Activated effector memory CD4-positive, alpha-beta T cell treated with anti-CD3 and anti-CD28 coated beads, Interleukin-2, amount 50 U/mL, for 16 hours (primary cell): ENCODE results near the gene PADI4.

Experiments used
- DNase-seq: peaks from one replicate; pipeline ENCODE4 v3.0.0-alpha.2; 2020

The PADI4 gene

DNA sequence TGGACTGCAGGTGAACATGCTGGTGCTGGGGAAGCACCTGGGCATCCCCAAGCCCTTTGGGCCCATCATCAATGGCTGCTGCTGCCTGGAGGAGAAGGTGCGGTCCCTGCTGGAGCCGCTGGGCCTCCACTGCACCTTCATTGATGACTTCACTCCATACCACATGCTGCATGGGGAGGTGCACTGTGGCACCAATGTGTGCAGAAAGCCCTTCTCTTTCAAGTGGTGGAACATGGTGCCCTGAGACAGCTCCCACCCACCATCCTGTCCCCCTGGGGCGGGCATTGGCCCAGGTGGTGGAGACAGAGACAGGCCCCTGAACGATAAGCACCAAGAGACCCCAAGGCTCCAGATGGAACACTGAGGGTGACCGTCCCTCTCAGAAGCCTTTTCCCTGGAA is 25.2 kb upstream of the PADI4 start:
- DNase-seq, result no peak

DNA sequence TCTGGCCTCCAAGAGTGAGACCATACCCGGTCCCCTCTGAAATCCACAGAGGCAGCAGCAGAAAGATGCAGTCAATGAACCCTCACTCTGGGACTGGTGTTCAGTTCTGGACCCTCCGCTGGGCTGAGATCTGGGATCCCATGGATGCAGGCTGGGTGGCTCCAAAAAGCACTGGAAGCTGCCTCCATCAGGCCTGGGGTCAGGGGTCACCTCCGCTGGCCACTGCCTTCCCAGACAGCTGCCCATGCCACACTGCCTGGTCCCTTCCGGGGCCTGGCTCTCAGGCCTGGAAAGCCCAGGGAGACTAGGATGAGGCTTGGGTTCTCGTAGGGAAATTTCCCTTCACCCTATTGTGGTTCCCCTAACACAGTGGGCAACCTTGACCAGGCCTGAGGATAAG is 21.4 kb upstream of the PADI4 start:
- no peak for DNase-seq

DNA sequence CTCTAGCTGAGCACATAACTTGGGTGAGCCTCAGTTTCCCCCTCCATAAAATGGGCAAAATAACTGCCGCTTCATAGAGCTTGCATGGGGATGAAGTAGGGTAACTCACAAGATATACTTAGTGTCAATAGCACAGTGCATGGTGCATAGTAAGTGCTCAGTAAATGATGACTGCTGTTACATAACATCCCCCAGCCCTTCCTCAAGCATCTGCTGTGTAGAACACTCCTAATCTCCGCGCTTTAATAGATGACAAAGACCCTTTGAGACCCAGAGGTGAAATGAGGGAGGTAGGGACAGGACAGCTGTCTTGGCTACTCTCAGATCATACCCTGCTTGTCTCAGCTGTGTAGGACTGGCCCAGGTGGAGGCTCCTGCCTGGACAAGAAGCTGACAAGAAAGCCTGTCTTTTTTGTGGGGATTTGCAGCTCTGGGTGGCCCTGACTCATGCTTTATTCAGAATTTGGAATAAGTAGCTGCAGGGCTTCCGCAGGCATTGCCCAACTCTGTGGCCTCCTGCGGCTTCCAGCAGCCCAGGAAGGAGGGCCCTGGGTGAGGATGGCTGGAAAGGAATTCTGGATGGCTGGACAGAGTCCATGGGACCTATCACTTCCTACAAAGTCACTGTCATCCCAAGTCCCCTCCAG is 20.7 kb upstream of the PADI4 start:
- DNase-seq, result no peak

DNA sequence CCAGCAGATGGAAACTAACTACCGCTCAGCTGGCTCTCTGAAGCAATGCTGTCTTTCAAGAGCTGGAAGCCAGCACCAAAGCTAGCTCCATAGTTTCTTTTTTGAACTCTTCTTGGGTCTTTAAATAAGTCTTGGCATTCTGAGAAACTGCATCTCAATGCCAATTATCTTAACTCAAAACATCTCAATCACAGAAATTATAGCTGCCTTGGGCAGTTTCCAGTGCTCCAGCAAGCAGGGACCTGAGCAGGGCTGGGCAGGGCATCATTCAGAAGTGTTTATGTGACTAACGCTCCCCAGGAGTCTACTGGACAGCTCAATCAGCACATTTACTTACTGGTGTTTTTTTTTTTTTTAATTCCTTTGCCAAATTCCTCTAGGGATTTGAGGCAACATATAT is 18.3 kb upstream of the PADI4 start:
- no peak for DNase-seq

DNA sequence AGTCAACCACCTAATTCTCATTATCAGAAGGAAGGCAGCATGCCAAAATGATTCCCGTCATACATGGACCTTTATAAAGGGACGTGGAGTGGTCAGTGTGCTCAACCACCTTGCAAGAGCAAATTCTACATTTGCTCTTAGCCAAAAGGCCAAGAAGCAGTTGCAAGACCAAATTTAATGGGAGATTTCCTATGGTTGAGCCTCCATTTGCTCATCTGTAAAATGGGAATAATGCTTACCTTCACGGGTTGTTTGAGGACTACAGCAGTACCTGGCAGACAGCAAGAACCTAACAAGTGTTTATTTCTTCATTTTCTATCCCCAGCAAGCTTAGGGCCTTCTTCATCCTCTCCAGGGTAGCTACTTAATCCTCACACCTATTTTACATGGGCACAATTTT is 17.4 kb upstream of the PADI4 start:
- DNase-seq, result no peak

DNA sequence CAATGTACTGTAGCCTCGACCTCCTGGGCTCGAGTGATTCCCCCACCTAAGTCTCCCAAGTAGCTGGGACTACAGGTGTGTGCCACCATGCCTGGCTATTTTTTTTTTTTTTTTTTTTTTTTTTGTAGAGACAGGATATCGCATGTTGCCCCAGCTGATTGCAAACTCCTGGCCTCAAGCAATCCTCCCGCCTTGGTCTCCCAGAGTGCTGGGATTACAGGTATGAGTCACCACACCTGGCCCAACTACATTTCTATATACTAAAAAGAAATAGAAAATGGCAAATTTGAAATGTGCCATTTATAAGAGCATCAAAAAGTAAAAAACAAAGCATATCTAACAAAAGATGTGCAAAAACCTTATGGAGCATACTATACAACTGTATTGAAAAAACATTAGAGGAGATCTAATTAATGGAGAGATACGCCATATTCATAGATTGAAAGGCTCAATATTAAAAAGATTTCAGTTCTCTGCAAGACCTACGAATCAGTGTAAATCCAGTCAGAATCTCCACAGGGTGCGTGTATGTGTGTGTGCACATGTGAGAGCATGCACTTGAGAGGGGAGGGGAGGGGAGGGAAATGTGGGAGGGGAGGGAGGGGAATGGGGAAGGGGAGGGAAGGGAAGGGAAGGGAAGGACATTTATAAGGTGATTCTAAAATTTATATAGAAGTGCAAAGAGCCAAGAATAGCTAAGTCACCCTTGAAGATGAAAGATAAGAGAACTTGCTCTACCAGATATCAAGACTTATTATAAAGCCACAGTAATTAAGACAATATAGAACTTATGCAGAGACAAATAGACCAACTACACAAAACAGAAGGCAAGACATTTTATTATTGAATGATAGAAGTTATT is 15.5 kb upstream of the PADI4 start:
- no peak for DNase-seq

DNA sequence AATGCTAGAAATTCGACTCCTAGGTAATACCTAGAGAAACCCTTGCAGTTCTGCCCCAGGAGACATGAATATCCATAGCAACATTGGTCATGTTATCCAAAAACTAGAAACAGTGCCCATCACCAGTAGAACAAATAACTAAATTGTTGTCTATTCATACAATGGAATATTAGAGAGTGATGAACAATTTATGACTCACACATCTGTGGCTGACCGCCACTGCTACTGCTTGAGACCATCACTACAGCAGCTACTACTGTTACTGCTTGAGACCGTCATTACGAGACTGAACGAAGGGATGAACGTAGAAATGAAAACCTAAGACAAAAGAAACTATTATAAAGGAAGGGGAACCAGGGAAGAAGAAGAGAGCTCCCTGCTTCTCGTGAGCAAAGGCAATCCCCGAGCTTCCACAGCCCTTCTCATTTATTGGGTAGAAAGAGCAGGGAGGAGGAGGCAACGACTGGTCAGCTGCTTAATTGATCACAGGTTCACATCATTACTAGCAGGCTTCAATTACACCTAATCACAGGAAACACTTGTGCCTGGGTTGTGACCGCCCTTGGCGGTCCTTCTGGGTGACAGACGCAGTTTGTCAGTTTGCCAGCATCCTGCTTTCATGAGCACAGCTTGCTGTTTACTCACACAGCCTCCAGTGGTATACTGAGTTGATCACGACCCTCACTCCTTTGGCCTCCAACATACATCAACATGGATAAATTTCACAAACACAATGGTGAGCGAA is 14.1 kb upstream of the PADI4 start:
- DNase-seq, result no peak

DNA sequence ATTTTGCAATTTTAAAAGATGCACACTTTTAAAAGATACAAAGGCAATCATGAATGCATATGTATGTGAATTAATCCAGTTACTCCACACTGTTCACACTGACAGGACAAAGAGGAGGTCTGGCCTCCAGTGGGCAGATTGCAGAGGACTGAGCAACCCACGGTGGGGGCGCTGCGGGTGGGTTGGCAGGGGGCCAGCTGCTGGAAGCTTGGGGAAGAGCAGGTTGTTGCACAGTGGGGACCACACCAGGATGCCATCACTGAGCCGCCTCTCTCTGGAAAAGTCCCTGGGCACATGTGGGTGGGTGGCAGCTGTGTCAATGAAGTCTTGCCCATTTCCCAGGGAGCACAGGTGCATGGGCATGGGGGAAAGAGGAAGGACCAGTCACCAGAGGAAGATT is 12.7 kb upstream of the PADI4 start:
- DNase-seq, result no peak

DNA sequence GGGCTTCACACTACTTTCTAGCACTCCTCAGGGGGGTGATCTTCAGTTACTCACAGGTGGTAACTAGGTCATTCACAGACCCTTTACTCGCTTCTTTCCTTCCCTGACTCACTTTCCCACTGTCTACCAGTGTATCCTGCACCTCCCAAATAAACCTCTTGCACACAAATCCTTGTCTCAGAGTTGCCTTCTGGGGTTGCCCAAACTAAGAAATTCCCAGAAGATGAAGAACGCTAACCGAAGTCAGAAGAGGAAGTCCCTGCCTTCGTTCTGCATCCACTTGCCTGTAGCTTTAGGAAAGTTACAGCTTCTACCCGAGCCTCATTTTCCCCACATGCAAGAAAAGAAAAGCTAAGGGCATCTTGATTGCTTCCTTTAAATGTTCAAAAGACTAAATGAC is 11.9 kb upstream of the PADI4 start:
- DNase-seq, result no peak

DNA sequence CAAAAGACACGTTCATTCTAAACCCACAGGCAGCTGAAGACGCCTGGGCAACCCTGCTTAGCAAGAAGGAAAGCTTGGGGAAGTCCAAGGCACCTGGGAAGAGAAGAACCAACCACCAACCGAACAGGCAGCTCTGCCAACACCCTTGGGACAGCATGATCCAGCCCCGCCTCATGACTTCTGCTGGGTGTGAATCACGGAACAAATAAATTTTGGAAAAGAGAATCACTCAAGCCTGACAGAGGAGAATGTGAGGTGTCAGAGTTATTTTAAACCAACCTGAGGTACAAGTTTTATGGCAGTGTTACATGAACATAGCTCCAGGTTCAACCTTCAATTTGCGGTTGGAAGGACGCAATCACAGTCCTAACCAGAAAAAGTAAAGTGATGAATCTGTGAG is 10.0 kb upstream of the PADI4 start:
- no peak for DNase-seq

DNA sequence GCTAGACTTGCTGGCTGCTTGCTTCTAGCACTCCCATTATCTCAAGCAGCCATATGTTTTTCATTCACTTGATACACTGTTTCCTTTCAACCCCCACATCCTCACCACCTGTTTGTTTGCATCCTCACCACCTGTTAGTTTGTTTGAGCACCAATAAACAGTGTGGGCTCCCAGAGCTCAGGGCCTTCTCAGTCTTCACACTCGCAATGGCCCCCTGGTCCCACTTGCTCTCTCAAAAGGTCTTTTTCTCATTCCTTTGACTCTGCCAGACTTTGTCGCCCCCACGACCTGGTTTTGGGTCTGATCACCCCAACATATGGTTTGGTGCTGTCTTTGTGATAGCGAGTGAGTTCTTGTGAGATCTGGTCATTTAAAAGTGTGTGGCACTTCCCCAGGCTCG is 6.2 kb upstream of the PADI4 start:
- no peak for DNase-seq

DNA sequence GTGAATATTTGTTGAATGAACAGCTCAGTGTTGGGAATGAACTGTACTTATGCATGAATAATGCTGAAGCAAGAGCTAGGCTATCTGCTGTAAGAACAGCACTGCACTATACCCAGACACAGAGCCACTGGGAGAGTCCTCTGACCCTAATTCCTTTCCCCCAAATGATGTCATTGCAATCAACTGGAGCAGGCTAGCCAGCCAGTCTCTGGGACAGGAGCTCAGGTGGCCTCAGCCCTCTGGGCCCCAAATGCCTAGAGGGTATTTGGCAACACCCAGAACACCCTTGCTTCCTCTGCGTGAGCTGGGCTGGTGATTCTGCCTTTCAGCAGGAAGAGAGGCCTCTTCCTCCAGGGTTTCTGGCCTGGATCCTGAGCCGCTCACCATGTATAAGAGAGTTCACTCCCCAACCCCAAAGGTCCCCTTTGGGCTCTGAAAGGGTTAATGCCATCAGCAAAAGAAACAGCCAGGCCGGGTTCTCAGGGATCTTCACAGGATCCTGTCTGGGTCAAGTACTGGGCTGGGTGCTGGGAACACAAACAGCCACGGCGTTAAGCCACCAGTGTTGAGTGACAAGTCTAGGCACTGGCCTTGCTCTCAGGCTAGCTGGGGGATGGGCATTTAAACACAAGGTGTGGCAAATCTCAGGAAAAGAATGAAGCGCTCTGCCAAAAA is 3.7 kb upstream of the PADI4 start:
- DNase-seq, result no peak

DNA sequence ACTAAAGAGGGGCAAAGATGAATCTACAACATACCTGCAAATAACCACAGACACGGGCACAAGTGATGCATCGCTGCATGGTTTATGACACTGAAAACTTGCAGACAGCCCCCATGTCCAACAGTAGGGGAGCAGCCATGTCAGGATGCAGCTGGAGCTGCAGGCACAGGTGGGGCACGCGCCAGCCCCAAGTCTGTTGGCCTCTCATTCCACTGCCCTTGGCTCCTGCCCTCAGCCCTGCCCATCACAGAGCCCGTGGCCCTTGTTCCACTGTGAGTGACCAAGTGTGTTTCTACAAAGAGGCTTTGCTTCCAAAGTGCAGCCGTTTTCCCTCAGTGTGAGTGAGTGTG is 3.2 kb upstream of the PADI4 start:
- DNase-seq, result no peak

DNA sequence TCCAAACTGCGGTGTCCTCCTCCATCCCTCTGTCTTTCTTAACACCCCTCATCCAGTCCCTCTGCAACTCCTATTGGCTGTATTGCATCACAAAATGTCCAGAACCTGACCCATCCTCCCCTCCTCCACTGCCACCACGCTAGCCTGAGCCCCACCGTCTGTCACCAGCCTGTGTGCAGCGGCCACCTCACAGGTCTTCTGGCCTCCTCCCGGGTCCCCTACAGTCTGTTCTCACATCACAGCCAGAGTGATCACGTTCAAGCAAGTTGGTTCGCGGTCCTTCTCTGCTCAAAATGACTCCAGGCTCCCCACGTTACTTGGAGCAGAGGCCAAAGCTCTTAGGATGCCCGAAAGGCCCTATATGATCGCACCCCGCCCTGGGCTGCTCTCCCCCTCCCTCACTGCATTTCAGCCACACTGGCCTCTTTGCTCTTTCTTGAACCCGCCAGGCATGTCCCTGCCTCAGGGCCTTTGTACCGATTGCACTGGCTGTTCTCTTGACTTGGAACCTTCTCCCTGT is 2.4 kb upstream of the PADI4 start:
- DNase-seq, result no peak

DNA sequence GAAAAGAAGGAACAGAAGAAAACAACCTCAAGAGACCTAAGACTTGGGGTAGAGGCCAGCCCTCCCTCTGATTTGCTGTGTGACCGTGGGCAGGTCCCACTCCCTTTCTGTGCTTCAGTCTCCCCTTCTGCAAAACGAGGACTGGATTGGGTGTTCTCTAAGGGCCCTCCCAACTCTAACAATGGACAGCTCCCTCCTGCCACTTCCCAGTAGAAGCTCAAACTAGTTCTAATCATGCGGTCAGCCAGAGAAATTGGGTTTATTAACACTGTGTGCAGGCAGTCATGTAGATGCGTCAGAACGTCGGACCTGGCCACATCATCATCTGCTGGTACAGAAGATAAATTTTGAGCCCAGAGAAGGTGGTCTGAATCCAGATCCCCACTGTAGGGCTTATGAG is 1.6 kb upstream of the PADI4 start:
- DNase-seq, result no peak

DNA sequence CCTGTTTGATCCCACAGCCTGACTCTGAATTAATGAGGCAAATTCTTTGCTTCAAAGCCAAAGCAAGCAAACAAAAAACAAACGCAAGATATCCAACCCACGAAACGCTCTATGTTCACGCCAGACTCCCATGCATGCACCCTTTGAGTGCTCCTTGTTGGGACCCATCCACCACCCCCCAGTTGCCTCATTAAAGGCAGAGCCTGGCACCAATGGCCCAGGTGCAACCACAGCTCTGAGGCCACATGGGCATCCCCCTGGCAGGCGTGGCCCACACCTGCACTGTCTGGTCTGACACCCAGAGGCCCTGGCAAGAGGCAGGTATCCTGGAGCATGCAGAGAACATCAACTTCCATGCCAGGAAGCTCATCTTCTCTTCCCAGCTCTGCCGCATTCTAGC is 1.1 kb upstream of the PADI4 start:
- DNase-seq, result no peak

DNA sequence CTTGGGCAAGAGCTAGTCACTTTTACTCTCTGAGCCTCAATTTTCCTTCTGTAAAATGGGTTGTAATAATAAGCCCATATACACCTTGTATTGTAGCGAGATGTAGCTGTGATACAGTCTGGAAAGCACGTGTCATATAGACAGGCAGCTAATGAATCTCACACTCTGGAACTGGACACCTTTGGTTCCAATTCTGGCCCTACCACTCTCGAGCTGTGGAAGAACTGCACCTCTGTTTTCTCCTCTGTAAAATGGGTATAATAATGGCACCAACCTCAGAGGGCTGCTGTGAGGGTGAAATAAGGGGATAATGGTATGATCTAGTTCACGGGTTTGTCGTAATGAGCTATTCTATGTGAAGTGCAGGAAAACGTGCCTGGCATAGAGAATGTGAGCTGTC is 668 bp upstream of the PADI4 start:
- no peak for DNase-seq

DNA sequence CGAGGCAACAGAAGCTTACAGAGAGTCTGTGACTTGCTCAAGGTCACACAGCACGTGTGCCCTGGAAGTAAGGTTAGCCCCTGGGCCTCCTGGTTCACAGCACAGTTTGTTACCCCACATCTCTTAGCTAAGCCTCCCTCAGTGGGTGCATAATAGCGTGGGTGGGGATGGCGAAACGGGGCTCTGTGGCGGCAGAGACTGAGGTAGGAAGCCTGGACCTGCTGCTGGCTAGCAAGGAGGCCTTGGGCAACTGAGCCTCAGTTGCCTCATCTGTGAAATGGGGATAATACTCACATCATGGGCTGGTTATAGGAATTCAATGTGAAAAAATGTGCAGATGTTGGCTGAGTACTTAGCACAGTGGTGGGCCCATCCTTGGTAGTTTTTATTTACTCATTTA is 596 bp downstream of the PADI4 start:
- no peak for DNase-seq

DNA sequence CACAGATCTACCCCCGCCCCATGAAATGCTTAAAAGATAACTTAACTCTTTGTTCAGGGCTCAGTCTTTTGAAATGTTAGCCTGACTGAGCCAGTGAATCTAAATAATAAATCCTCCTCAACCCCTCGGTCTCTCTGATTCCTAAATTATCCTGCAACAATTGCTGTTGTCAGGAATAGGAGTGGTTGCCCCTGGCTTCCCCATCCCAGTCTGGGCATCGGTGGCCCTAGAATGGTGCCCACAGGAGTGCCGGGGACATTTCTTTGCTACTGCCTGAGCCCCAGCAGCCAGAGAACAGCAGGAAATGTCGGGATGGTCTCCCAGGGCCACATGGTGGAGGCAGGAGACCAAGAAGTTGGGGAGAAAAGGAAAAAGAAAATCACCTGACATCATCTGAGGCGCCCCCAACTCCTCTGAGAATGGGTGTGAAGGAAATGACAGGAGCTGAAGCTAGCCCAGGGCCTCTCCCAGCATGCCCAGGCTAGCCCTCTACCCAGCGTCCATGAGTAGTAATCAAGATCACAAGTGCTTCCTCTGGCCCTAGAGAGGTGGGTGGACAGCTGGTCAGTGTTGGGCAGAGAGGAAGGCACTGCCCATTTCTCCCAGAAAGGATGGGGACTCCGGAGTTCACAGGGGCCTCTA is 1.6 kb downstream of the PADI4 start:
- no peak for DNase-seq

DNA sequence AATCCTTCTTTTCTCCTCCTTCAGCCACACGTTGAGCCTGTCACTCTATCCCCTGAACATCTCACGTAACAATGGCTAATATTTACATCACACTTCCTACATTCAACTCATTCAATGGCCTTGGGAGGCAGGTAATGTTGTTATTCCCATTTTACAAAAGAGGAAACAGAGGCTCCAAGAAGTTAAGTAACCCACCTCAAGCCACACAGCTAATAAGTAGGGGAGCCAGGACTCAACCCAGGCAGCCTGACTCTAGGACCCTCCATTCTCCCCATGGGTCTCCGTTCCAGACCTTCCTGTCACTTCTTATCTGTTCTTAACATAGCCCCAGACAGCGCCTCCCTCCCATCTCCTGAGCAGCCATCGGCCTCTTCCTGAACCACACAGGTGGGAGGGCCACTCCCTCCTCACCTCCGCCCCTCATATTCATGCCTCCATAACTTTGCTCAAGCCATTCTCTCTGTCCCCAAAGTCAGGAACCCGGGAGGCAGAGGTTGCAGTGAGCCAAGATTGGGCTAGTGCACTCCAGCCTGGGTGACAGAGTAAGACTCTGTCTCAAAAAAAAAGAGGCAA is 2.2 kb downstream of the PADI4 start:
- DNase-seq, result no peak

DNA sequence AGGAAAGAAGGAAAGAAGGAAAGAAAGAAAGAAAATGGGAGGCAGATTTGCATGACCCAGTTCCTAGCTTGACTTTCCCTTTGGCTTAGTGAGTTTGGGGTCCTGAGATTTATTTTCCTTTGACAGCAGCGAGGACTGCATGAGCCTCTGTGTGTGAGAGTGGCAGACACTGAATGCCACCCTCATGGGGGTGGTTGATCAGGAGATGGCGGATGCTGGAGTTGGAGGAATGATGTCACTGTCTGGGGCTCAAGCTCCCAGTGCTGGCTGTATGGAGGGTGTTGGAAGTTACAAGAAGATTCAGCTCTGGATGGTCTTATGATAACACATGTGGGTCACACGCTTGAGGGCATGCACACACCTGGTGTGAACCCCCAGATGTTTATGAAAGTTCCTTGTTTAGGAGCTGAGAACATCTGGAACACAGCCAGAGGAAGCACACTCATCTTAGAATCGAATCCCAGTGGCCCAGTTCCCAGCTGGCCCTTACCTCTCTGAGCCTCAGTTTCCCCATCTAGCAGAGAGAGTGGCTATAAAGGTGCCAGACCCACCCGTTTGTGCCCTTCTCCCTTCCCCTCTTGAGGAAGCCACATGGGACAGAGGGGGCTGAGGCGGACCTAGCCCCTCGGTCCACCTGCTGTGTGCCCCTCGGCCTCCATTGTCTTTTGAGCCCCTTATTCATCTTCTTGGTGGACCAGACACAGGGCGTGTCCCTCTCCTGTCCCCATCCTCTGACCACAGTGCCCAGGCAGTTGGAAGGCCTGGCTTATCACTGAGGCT is 5.7 kb downstream of the PADI4 start:
- no peak for DNase-seq
